Gastrocnemius medialis (tissue), 4 donors: ENCODE results near the gene PPP1R37.

Experiments
- CTCF ChIP-seq, 5 experiments: fragments of 450-650 bp in 3 of 5; fragments of 200-600 bp in 2 of 5; sonication (generic) in 2 of 5; IDR thresholded peaks in 4 of 5; conservative IDR thresholded peaks in 1 of 5; 1 replicate in 4 of 5; 2 replicates in 1 of 5; pipeline ENCODE4 v1.5.1; 2016 to 2019; ENCODE audit warnings: antibody characterized with exemption in 5 of 5, mild to moderate bottlenecking in 3 of 5, moderate library complexity in 3 of 5
- POLR2A ChIP-seq, 2 donors: fragments of 450-650 bp; IDR thresholded peaks; one replicate each; pipeline ENCODE4 v1.6.1; 2017; ENCODE audit warnings: antibody characterized with exemption in 2 of 2, mild to moderate bottlenecking in 2 of 2, moderate library complexity in 2 of 2

- TF ChIP-seq CTCF (IDR thresholded peaks at IDR 0.05 in 4 of 5, conservative IDR thresholded peaks at IDR 0.05 in 1 of 5) (no peak), POLR2A (IDR thresholded peaks at IDR 0.05) (no peak)
These were observed 70.2 kb downstream of the PPP1R37 start for GRCh38 chr19:45163156-45163555.
